Activated CD4-positive, alpha-beta T cell treated with anti-CD3 and anti-CD28 coated beads, Interleukin-2, amount 50 U/mL, for 1 hour (primary cell): Measurements from ENCODE around the gene LHPP.
A peak's percentile ranks its signal among the peaks of the same experiment; 100 is the strongest.

ENCODE experiments used
- DNase-seq: peaks from one replicate; pipeline ENCODE4 v3.0.0-alpha.2; 2020

LHPP gene

GRCh38 chr10:124611738-124612137 lies 150.1 kb downstream of the LHPP start:
- peak; percentile 16 for DNase-seq

- DNase-seq = peak; percentile 19
Observed at GRCh38 chr10:124612611-124613498, 151.2 kb downstream of the LHPP start.

- DNase-seq = no peak
Observed at GRCh38 chr10:124614003-124614659, 152.5 kb downstream of the LHPP start.

GRCh38 chr10:124615259-124615658 lies 153.6 kb downstream of the LHPP start:
- no peak for DNase-seq

GRCh38 chr10:124616040-124616835 lies 154.6 kb downstream of the LHPP start:
- no peak for DNase-seq

- DNase-seq = no peak
Observed at GRCh38 chr10:124616836-124617130, 155.2 kb downstream of the LHPP start.

GRCh38 chr10:124618470-124619073 lies 156.9 kb downstream of the LHPP start:
- no peak for DNase-seq

GRCh38 chr10:124619195-124619594 lies 157.6 kb downstream of the LHPP start:
- DNase-seq = no peak

GRCh38 chr10:124619802-124620490 lies 158.3 kb downstream of the LHPP start:
- no peak for DNase-seq

GRCh38 chr10:124621637-124622036 lies 160.0 kb downstream of the LHPP start:
- DNase-seq = no peak

- DNase-seq = no peak
Observed at GRCh38 chr10:124622158-124622557, 160.5 kb downstream of the LHPP start.

- DNase-seq = no peak
Observed at GRCh38 chr10:124622866-124623536, 161.4 kb downstream of the LHPP start.

GRCh38 chr10:124624006-124624405 lies 162.4 kb downstream of the LHPP start:
- DNase-seq = no peak

GRCh38 chr10:124624466-124624865 lies 162.8 kb downstream of the LHPP start:
- no peak for DNase-seq

GRCh38 chr10:124624895-124625294 lies 163.3 kb downstream of the LHPP start:
- DNase-seq = no peak

GRCh38 chr10:124625831-124626238 lies 164.2 kb downstream of the LHPP start:
- no peak for DNase-seq

- DNase-seq = peak; percentile 51
Observed at GRCh38 chr10:124626759-124627380, 165.2 kb downstream of the LHPP start.

GRCh38 chr10:124627866-124628675 lies 166.4 kb downstream of the LHPP start:
- DNase-seq = no peak

GRCh38 chr10:124628676-124629021 lies 167.0 kb downstream of the LHPP start:
- DNase-seq = no peak

- no peak for DNase-seq
Observed at GRCh38 chr10:124629415-124629814, 167.8 kb downstream of the LHPP start.

- DNase-seq = no peak
Observed at GRCh38 chr10:124629842-124630241, 168.2 kb downstream of the LHPP start.
